NT2/D1 (cell line): ENCODE measurements around the gene MTERF2.

Experiments
- DNase-seq: peaks from one replicate; pipeline ENCODE4 v3.0.0-alpha.2; 2011; ENCODE audit warnings: low read depth, low spot score
- H3K27me3 ChIP-seq: 2 replicates; pipeline ENCODE4 v1.6.0; 2011; ENCODE audit warnings: mild to moderate bottlenecking; ENCODE audit not compliant: insufficient read length, insufficient read depth
- H3K36me3 ChIP-seq: 2 replicates; pipeline ENCODE4 v1.6.1; 2011; ENCODE audit warnings: mild to moderate bottlenecking, low read length, mixed read lengths; ENCODE audit not compliant: insufficient read depth, insufficient read length
- H3K4me1 ChIP-seq: 2 replicates; pipeline ENCODE4 v1.5.1; 2011; ENCODE audit not compliant: insufficient read depth, insufficient read length
- H3K4me3 ChIP-seq: 2 replicates; pipeline ENCODE4 v1.5.1; 2011; ENCODE audit warnings: low read depth; ENCODE audit not compliant: insufficient read length
- H3K9ac ChIP-seq: 2 replicates; pipeline ENCODE4 v1.6.0; 2011; ENCODE audit warnings: low read depth; ENCODE audit not compliant: insufficient read length
- H3K9me3 ChIP-seq: 2 replicates; pipeline ENCODE4 v1.5.1; 2011; ENCODE audit warnings: mild to moderate bottlenecking, low read length; ENCODE audit not compliant: insufficient read depth
- SUZ12 ChIP-seq: IDR thresholded peaks from 2 replicates; pipeline ENCODE4 v1.6.1; 2011; ENCODE audit not compliant: insufficient read length, insufficient read depth; ENCODE audit errors: extremely low read depth
- YY1 ChIP-seq: IDR thresholded peaks from 2 replicates; pipeline ENCODE4 v1.6.1; 2011; ENCODE audit not compliant: insufficient read length, insufficient read depth
- ZNF274 ChIP-seq: IDR thresholded peaks from 2 replicates; pipeline ENCODE4 v1.6.1; 2011; ENCODE audit warnings: mild to moderate bottlenecking, low read depth, low read length

MTERF2 gene

DNA sequence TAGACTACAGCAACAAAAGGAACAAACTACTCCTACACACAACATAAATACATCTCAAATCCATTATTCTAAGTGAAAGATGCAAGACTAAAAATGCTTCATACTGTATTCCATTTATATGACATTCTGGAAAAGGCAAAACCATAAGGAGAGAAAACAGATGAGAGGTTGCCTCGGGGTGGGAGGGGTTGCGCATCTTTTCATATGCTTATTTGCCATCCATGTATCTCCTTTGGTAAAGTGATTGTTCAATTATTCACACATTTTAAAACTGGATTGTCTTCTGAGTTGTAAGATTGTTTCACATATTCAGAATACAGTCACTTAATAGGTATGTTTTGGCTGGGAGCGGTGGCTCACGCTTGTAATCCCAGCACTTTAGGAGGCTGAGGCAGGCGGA, 36.4 kb downstream of the MTERF2 start:
- DNase-seq = no peak
- no peak overlapping the region for H3K9ac ChIP-seq
- H3K27me3 ChIP-seq = no peaks in the 10 kb centered on the region
- no peak for TF ChIP-seq ZNF274
- no peak for TF ChIP-seq YY1
- no peak for TF ChIP-seq SUZ12
- no peak overlapping the region for H3K4me3 ChIP-seq
- H3K9me3 ChIP-seq = peaks cover 56% of the 10 kb centered on the region
- H3K36me3 ChIP-seq = no peaks in the 10 kb centered on the region
- H3K4me1 ChIP-seq = peaks cover 3% of the 10 kb centered on the region

DNA sequence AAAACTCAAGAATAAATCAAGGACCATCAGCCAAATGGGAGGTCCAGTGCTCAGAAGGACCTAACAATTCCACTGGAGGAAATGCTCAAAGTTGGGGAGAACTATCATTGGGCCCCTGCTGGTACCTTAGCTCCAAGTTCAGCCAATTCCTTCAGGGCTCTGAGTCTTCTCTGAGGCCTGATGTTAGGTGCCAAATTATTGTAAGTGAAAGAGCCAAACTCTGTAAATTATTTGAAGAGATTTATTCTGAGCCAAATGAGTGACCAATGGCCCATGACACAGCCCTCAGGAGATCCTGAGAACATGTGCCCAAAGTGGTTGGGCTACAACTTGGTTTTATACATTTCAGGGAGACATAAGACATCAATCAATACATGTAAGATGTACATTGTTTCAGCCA, 39.5 kb downstream of the MTERF2 start:
- Histone ChIP-seq H3K4me3 (no peak overlapping the region), H3K9me3 (peaks cover 69% of the 10 kb centered on the region), H3K27me3 (no peaks in the 10 kb centered on the region)

GRCh38 chr12:106945261-106945851, 41.6 kb downstream of the MTERF2 start:
- no peak for DNase-seq
- Histone ChIP-seq H3K4me1 (no peaks in the 10 kb centered on the region), H3K4me3 (no peak overlapping the region), H3K27me3 (no peaks in the 10 kb centered on the region), H3K9ac (no peak overlapping the region), H3K9me3 (peaks cover 69% of the 10 kb centered on the region), H3K36me3 (no peaks in the 10 kb centered on the region)
- TF ChIP-seq SUZ12 (no peak), YY1 (no peak), ZNF274 (no peak)

More for the DNA sequence above, 39.5 kb downstream of the MTERF2 start:
- TF ChIP-seq ZNF274 = no peak
- TF ChIP-seq SUZ12 = no peak
- no peak for TF ChIP-seq YY1
- Histone ChIP-seq H3K9ac (no peak overlapping the region), H3K36me3 (no peaks in the 10 kb centered on the region), H3K4me1 (no peaks in the 10 kb centered on the region)
- no peak for DNase-seq

- DNase-seq = no peak
- no peaks in the 10 kb centered on the region for H3K4me1 ChIP-seq
- H3K36me3 ChIP-seq = no peaks in the 10 kb centered on the region
- no peak overlapping the region for H3K9ac ChIP-seq
- H3K27me3 ChIP-seq = no peaks in the 10 kb centered on the region
- TF ChIP-seq ZNF274 (no peak), SUZ12 (no peak), YY1 (no peak)
- peaks cover 57% of the 10 kb centered on the region for H3K9me3 ChIP-seq
- no peak overlapping the region for H3K4me3 ChIP-seq
Observed at GRCh38 chr12:106942775-106943174, 44.2 kb downstream of the MTERF2 start.

- TF ChIP-seq ZNF274 = no peak
- TF ChIP-seq YY1 = no peak
- no peak for TF ChIP-seq SUZ12
- Histone ChIP-seq H3K9me3 (peaks cover 46% of the 10 kb centered on the region), H3K4me1 (no peaks in the 10 kb centered on the region), H3K27me3 (no peaks in the 10 kb centered on the region), H3K9ac (no peak overlapping the region), H3K4me3 (no peak overlapping the region), H3K36me3 (no peaks in the 10 kb centered on the region)
- DNase-seq = no peak
Observed at GRCh38 chr12:106941481-106942156, 45.3 kb downstream of the MTERF2 start.

DNA sequence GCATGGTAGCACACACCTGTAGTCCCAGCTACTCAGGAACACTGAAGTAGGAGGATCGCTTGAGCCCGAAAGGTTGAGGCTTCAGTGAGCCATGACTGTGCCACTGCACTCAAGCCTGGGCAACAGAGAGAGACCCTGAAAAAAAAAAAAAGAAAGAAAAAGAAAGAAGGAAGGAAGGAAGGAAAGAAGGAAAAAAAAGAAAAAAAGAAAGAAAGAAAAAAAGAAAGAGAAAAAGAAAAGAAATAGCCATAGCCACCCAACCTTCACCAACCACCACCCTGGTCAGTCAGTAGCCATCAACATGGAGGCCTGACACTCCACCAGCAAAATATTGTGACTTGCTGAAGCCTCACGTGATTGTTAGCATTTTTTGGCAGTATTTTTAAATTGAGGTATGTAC, 52.7 kb downstream of the MTERF2 start:
- Histone ChIP-seq H3K27me3 (no peaks in the 10 kb centered on the region), H3K9me3 (0 out of 2 replicates have a peak, but pooled peaks cover under 1% of the 10 kb centered on the region), H3K36me3 (no peaks in the 10 kb centered on the region), H3K4me1 (no peaks in the 10 kb centered on the region), H3K9ac (no peak overlapping the region), H3K4me3 (no peak overlapping the region)
- TF ChIP-seq SUZ12 = no peak
- no peak for TF ChIP-seq YY1
- no peak for TF ChIP-seq ZNF274
- no peak for DNase-seq
